NCI-H2196 treated with DMSO at 0.1 percent for 48 hours (cell line): ENCODE data around the gene ASCL5.

Experiments used
- DNase-seq: peaks from one replicate; lab custom pipeline; 2025; ENCODE audit not compliant: unreplicated experiment; lab: John Stamatoyannopoulos, UW

The ASCL5 gene

DNA sequence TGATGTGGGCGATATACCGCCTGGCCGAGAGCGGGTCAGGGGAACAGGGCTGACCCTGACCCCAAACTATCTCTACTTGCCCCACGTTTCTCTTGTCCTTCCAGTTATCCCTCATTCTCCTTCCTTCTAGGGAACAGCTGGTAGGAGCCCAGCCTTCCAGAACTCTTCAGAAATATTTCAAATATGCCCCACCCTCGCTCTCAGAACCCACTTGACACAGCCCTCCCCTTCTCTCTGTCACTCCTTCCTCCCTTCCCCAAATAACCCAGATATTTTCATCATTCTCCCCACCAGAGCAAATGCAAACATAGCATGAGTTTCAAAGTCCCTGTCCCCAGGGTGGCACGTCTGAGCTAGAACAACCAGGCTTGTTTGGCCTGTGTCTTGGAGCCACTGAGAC lies 15.8 kb downstream of the ASCL5 start:
- no peak for DNase-seq

DNA sequence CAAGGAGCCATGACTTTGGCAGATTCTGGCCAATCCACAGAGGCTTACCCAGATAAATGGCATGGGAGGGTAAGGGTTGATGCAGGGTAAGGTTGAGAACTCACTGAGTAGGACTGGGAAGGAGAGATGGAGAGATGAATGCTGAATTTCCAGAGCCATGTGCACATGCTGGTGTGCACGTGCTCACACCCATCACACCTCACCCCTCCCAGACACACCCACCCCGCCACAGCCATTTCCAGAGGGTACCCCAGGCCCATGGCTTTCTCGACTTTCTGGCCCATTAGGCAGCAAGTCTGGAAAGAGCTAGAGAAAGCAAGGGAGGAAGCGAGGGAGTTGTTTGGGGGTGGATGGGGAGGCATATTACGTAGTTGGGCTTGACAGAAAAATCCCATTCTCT lies 16.4 kb downstream of the ASCL5 start:
- DNase-seq: no peak

DNA sequence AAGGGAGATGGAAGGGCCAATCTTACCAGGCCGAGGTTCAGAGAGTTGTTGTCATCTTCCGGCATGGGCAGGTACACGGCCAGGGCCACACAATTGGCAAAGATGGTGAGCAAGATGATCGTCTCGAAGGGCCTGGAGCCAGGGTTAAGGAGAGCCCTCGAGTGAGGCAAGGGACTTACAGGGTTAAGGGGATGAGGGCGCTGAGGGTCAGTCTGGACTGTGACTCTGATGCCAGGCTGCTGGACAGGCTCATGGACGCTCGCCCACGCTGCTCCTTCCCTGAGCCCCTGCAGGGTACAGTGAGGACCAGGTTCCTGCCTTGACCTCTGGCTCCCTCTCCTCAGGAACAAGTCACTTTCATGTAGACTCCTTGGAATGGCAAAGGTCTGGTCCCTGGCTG lies 16.8 kb downstream of the ASCL5 start:
- DNase-seq: no peak

DNA sequence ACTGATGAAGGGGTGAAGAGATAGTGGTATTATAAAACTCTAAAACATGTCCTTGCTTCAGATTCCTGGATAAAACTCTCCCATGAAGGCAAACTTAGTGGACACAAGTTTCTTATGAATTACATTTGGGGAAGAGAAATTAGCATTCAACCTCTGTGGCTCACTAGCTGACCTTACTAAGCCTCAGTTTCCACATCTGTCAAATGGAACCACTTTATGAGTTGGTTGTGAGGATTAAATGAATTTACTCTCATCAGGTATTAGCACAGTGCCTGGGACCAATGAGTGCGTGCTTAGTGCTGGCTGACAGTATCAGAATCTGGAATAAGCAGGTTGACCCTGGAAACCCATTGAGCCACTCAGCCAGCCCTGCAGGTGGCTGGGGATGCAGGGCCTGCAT lies 17.3 kb downstream of the ASCL5 start:
- DNase-seq: no peak

DNA sequence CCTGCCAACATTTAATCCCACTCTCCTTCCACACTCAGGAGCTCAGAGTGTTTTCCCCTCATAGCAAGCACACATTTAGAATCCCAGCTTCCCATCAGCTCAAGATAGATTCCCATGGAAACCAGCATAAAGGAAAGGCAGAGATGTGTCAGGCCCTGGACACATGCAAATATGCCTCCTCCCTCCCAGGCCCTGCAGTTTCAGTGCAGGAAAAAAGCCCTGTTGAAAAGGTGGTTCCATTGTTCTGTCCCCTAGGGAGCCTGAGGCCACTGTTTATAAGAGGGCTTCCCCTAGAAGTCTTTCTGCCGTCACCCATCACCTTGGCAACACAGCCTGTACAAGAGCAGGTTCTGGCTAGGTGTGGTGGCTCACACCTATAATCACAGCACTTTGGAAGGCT lies 18.4 kb downstream of the ASCL5 start:
- no peak for DNase-seq

DNA sequence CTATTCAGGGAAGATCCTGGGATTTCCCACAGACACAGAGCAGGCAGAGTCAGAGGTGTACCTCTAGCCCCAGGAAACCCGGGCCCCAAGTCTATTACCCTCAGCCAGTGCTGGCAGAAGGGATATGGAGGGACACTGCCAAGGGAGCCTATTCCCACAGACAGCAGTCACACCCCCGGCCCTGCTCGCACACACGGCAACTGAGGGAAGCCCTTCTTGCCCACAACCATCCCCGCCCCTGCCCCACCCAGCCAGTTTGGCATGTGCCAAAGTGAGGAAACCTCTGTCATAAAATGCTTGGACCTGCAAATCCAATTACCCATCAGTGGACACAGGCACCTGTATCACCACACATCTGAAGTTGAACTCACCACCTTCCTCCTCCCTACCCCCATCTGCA lies 21.3 kb downstream of the ASCL5 start:
- DNase-seq: no peak

DNA sequence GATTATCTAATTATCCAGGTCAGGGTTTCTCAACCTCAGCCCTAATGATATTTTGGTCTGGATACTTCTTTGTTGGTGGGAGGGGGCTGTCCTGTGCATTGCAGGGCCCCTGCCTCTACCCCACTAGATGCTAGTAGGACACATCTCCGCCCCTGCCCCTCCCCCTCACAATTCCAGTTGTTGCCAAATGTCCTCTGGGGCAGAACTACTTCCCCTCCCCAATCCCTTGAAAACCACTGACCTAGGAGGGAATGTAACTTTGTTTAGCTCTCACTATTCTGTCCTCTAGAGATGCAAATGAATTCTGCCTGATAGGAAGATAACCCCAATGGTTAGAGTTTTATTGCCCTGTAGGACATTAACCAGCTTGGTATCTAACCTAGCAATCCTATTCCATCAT lies 22.8 kb downstream of the ASCL5 start:
- no peak for DNase-seq

DNA sequence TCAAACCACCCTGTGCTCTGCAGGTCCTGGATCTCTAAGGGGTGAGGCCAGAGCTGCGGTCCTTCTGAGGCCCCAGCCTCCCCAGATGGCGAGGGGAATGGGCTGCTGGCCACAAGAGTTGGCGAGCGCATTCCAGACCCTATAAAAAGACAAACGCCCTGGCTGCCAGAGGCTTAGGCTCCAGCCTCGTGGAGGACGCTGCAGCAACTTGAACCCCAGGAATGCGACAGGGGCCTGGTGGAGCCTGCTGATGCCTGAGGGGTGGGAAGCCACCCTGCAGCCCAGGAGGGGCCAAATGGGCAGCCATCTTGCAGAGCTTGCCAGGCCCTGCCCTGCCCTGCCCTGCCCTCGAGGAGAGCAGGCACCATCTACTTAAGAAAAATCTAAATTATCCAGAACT lies 23.3 kb downstream of the ASCL5 start:
- no peak for DNase-seq

DNA sequence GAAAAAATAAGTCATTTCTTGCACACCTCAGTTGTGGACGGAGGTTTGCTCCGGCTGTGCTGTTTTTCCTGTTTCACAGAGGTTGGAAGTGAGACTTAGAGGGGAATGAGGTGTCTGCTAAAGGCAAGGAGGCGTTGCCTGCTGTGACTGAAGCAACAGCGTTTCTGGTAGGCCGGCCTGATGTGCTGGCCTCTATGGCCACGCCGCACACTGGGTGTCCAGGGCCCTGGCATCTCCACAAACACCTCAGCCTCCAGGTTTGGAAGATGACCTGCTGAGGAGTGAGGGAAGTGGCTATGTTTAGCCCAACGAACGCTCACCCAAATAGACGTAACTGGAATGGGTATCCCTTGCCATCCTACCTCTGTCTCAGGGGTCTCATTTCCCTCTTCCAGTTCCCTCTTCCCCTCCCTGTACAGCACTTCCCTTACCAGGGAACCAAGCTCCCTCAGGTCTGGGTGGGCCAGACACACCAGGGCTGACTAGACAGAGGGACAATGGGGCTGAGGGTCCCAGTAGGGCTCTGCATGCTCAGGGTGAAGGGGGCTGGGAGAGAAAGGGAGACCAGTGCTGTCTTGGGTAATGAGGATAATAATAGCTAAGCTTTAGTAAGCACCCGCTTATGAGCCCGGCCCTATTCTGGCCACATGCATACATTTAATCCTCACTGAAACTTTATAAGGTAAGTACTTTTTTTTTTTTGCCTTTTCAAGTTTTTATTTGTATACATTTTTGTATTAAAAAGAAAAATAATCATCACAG lies 26.6 kb downstream of the ASCL5 start:
- DNase-seq: no peak

DNA sequence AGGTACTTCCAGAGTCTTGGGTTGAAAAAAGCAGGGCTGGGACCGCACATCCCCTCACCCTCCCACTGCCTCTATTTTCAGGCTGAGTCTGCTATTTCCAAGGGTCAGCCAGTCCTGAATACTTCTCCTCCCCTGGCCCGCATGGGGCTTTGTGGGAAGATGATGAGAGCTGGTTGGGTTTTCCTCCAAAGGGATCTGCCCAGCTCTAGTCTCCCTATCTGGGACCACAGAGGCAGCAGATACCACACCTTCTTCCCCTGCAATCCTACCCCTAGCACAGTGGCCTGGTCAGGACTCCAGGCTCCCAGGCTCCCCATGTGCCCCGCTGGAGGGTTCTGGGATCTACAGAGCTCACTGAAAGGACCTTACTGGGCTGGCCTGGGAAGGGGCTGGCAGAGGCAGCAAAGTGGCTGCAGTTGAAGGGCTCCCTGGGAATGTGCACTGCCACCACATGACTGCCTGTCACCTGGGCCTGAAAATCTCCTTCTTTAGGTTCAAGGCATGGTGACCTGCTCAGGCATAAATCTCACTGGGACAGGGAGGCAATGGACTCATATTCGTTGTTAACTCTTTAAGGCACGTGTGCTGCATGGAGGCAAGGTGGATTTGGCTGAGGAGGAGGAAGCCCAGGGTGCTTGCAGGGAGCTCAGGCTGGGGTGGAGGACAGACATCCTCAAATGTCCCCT lies 27.8 kb downstream of the ASCL5 start:
- DNase-seq: no peak

DNA sequence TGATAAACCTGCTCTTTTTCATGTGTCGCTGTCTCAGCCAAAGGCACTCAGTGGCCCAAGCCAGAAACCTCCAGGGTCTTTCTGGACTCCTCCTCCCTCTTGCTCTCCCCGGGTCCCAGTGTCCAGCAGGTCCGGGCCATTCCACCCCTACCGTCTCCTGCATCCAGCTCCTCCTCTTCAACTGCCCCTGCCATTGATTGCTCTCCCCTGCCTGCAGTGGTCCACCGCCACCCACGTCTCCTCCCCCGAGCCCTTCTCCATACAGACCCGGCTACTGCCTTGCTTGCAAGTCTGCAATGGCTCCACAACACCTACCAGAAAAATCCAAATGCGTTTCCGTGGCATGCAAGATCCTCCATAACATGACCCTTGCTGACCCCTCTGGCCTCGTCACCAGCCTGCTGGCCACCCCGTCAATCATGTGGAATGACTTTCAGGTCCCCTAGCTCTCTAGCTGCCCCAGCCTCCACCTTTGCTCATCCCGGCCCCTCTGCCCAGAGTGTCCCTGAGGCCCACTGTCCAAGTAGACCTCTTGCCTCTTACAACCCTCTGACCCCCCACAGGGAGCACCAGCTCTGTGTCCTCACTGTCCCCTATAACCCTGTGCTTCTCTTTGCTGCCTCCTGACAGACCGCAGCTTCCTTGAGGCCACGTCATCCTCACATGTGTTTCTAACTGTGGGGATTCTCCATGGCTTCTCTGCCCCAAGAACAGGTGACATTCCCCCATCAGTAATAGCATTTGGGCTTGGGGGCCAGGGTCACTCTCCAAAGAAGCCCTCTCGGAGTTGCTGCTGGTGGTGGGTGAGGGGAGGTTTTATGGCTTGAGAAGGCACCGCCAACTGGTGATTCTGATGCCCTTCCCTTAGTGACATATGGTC lies 29.8 kb downstream of the ASCL5 start:
- DNase-seq: no peak

DNA sequence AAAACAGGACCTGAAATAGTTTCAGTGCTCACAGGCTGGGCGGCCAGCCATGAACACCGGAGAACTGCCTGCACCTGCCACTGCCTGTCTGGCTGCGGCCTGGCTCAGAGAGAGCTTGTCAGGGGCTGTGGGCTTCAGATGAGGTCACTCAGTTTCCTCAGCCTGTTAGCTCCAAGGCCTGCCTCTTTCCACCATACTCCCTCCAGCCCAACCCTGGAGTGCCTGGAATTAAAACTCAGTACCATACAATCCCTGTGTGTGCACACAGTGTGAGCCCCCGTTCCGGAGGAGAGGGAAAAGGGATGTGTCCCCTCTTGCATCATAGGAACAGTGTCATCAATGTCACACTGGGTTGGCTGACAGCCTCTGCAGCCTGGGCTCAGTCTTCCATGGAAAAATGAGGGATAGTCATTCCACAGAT lies 30.9 kb downstream of the ASCL5 start:
- no peak for DNase-seq

DNA sequence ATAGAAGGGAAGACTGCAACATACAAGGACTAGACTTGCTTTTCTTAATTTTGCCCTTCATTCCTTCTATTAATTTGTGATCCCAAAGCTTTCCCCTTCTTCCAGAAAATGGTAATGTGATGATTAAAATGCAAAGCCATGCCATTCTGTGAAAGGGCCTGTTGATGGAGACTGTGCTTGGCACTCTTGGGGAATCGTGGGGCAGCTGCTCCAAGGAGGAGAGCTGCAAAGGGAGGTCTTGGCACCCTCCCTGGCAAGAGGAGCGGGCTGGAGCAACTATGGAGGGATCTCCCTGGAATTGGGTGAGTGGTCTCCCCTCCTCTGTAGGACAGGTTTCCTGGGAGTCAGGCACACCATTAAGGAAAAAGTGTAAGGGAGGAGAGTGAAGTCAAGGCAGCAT lies 31.4 kb downstream of the ASCL5 start:
- no peak for DNase-seq

DNA sequence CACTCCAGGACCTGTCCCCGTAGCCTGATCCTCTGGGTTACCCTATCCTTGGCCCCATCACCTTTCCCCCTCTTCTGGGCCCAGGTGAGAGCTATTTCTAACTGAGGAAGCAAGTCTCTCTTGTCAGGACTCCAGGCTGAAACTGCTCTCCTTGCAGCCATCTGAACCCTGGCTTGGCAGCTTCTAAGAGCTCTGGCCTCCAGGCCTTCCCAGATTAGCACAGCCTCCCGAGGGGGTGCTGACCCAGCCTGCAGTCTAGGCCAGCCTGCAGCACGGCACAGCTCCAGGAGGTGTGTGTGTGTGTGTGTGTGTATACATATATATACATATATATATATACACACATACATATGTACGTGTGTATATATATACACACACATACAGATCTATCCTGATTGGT lies 32.2 kb downstream of the ASCL5 start:
- DNase-seq: no peak

DNA sequence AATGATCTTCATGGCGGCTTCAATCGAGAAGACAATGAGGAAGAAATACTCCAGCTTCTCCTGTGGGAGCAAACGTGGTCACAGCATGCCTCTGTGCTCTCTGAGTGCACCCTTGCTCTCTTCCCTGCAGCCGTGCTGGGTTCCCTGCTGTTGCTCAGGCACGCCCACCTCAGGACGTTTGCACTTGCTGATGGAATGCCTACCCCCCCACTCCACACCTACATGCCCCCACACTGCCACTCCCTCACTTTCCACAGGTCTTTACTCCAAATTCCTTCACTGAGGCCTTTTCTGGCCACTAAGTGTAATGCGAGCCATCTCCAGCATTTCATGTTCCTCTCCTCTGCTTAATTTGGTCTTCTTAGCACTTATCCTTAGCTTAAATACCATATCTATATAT lies 33.0 kb downstream of the ASCL5 start:
- no peak for DNase-seq

DNA sequence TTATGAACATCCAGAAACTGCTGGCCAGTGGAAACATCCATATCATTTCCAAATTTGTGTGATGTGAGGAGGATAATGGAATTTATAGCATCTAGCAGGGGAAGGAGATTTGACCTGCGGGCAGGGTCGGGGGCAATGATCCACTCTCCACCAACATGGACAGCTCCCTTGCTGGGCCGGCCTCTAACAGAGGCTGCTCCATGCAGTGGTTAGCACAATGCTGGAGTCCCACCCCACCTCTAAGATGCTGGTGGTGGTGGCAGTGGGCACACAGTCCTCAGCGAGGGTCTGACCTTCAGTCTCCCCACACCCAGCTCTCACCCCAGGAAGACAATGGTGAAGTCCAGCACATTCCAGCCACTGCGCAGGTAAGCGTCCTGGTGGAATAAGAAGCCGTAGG lies 33.4 kb downstream of the ASCL5 start:
- DNase-seq: no peak

DNA sequence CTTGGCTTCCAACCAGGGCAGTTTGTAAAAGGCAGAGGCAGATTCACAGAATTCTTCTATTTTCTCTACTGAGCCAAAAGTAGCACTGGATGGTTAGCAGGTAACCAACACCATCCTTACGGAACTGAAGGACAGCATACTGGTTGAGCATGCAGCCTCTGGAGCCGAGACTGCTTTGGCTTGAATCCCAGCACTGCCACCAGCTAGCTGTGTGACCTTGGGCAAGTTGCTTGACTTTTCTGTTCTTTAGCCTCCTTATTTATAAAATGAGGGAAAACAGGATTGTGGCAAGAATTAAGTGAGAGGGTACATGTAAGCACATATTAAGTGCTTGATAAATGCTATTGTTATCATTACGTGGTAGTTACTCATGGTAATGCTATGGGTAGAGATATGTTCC lies 34.2 kb downstream of the ASCL5 start:
- DNase-seq: no peak

DNA sequence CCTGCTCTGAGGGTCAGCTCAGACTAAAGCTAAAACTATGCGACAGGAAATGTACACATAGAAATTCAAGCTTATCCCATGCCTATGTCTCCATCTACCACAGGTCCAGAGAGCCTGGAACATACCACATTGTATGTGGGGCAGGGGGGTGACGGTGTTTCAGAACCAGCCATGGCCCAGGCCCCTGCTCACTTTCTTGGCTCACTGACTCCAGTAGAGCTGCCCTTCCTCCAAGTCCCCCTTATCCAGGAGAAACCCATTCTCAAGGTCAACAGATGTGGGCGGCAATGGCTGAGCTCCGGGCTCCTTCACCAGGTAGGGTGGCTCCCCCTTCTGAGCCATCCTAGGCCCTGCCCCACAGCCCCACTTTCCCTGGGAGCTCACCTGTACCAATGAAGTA lies 35.7 kb downstream of the ASCL5 start:
- no peak for DNase-seq

DNA sequence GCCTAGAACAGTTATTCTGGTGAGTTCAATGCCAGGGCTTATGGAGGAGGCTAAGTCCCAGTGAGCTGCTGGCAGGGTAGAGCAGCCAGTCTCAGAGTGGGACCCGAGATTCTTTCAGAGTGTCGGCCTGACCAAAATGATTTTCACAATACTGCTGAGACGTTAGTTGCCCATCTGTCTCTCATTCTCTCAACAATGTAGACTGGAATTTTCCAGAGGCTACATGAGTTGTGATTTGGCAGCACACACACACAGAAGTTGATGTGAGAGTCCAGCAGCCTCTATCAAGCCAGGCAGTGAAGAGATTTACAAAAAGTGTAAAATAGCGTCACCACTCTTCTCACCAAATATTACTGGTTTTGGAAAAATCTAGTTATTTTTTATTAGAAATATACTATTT lies 36.4 kb downstream of the ASCL5 start:
- no peak for DNase-seq

DNA sequence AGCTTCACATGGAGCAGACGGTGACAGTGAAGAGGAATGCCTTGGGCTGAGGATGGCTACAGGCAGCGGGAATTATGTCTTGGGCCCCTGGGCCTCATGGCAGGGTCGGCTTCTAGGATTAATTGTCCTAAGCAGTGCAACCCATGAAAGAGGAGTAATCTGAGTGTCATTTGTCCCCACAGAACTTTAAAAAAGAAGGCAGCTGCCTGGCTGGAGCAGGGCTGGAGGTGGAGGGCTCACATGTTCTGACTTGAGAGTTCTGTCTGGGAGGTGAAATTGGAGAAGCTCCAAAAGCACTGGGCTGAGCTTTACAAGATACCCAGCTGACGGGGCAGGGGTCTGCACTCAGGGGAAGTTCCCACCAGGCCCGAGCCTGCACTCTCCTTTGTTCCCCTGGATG lies 37.4 kb downstream of the ASCL5 start:
- no peak for DNase-seq

DNA sequence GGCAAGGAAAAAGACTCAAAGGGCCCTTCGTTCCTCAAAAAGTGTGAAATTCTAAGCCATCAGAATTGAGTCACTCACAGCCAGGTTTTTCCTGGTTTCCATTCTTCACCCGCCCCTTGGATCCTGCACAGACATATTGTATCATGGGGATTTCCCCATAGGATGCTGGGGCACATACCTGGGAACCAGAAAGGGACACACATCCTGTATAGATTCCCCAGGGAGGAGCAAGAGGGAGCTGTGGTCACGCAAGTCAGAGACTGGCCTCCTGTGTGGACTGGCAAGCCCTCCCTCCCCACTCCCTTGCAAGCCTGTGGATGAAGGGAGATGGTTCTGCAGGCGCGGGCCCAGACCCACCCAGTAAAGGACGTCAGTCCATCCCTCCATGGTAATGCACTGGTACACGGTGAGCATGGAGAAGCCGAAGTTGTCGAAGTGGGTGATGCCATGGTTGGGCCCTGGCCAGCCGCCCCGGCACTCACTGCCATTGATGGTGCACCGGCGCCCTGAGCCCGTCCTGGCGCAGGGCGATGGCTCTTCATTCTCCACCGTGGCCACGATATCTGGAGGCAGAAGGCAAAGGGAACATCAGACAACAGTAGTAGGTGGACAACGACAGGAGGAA lies 38.0 kb downstream of the ASCL5 start:
- no peak for DNase-seq

DNA sequence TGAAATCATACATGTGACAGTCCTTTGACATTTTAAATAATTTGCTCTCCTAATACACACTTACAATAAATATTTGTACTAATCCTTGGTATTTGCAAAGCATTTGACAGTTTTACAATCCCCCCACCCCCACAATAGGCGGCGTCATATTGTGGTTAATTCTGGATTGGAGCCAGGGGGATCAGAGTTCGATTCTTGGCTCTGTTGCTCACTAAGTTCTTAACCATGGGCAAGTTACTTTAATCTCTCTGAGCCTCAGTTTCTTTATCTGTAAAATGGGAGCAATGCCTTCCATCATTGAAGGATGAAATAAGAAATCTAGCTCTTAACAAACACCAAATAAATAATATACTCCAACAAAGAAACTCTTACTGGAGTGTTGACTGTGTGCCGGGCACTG lies 38.6 kb downstream of the ASCL5 start:
- no peak for DNase-seq
